Activated CD4-positive, alpha-beta T cell treated with anti-CD3 and anti-CD28 coated beads, Interleukin-2, Interleukin-6, amounts not matched to agents 100 ng/mL and 50 ng/mL, durations not matched to agents 16 hours and 8 hours (primary cell): ENCODE results near the gene TMED4.

ENCODE experiments used
- DNase-seq: peaks from one replicate; pipeline ENCODE4 v3.0.0-alpha.2; 2020

Gene TMED4

GRCh38 chr7:44581879-44582603 is at the start of gene TMED4:
TMED4 (minus strand) TSS chr7:44582231; CDS start chr7:44582206, 25 bp downstream.
- DNase-seq: peak; percentile 100

- DNase-seq: peak; percentile 52
These were observed 49.6 kb upstream of the TMED4 start for GRCh38 chr7:44631458-44632115.

GRCh38 chr7:44630792-44631457 is 48.9 kb upstream of the TMED4 start:
- DNase-seq: no peak

- no peak for DNase-seq
These were observed 47.9 kb upstream of the TMED4 start for GRCh38 chr7:44629829-44630522.

- no peak for DNase-seq
These were observed 44.6 kb upstream of the TMED4 start for GRCh38 chr7:44626620-44627019.

GRCh38 chr7:44625526-44626471 is 43.8 kb upstream of the TMED4 start:
- DNase-seq: no peak

GRCh38 chr7:44624318-44624717 is 42.3 kb upstream of the TMED4 start:
- no peak for DNase-seq

GRCh38 chr7:44622342-44623151 is 40.5 kb upstream of the TMED4 start:
- DNase-seq: peak; percentile 82

GRCh38 chr7:44621750-44622103 is 39.7 kb upstream of the TMED4 start:
- no peak for DNase-seq

GRCh38 chr7:44621034-44621749 is 39.2 kb upstream of the TMED4 start:
- no peak for DNase-seq

GRCh38 chr7:44618753-44619152 is 36.7 kb upstream of the TMED4 start:
- peak; percentile 51 for DNase-seq

GRCh38 chr7:44618045-44618444 is 36.0 kb upstream of the TMED4 start:
- DNase-seq: no peak

- DNase-seq: peak; percentile 76
These were observed 35.3 kb upstream of the TMED4 start for GRCh38 chr7:44617225-44617890.

GRCh38 chr7:44616545-44616944 is 34.5 kb upstream of the TMED4 start:
- DNase-seq: no peak

GRCh38 chr7:44615793-44616192 is 33.8 kb upstream of the TMED4 start:
- no peak for DNase-seq

GRCh38 chr7:44615149-44615611 is 33.1 kb upstream of the TMED4 start:
- peak; percentile 36 for DNase-seq

GRCh38 chr7:44609829-44610228 is 27.8 kb upstream of the TMED4 start:
- no peak for DNase-seq

- DNase-seq: peak; percentile 44
These were observed 27.1 kb upstream of the TMED4 start for GRCh38 chr7:44608916-44609648.
